ENCODE data around the gene POLR3GL. TPM values are rescaled to one million over a fixed set of nuclear protein-coding genes. Genes with fewer than 3 reads are reported as not detected.

The POLR3GL gene
- polyA plus RNA-seq, 1 donor (not counting 4 experiments of a cell fraction or from before 2014, with no cell fraction given), result 14.0 TPM

DNA sequence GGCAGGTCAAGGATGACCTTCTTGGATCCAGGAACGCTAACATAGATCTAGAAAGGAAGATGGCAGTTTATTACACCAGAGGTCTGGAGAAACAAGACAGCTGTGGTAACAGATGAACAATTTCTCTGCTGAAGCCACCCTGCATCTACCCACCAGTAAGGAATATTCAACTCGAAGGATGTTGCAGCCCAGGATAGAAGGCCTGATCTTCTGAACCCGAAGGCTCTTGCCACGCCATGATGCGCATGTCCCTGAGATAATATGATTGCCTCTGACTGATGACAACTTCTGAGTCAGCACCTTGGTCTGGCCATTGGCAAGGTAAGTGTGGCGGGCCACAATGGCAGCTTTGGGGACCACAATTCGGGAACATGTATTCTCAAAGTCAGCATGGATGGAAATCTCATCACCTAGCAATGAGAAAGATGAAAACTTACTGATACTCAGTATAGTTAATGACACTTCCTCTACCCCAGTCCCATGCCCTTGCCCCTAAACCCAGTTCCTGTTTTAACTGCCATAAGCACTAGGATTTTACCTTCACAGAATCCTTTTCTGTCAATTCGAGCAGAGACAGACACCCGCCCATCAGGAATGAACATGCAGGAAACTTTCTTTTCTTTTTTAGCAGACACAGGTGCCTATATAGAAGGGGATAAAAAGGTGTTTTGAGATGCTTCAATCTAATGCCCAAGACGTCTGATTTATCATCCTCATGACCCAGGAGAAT, 30.1 kb downstream of the POLR3GL start:
- H4K20me1 ChIP-seq (ENCODE audit: control insufficient read depth, extremely low read depth, insufficient read depth, low read length), result no peaks in the 10 kb centered on the region
- no peak overlapping the region for H3K27ac ChIP-seq (ENCODE audit: control insufficient read depth, insufficient read depth, low read length)
- no peaks in the 10 kb centered on the region for H3K9me3 ChIP-seq (ENCODE audit: control insufficient read depth, low read depth, low read length)
- peaks cover 43% of the 10 kb centered on the region for H3K4me1 ChIP-seq (ENCODE audit: control insufficient read depth, extremely low read depth, insufficient read depth, low read length)
- H2AFZ ChIP-seq (ENCODE audit: control insufficient read depth, low read length), result no peak overlapping the region
- FAIRE-seq (no peak), DNase-seq (ENCODE audit: low read depth, low spot score) (no peak)
- dilution Hi-C loops (cut with MboI; ENCODE audit: extremely low pct_ligation_motif_present, low sequenced_read_pairs), result no loop called here
- peak overlapping the region; percentile 57 to 96 (median 93) for H3K4me3 ChIP-seq (ENCODE audit: control insufficient read depth in 2 of 3, extremely low read depth in 1 of 3, insufficient read depth in 2 of 3, low read depth in 1 of 3, low read length in 3 of 3)
- H3K9me1 ChIP-seq (ENCODE audit: control insufficient read depth, extremely low read depth, insufficient read depth, low read length), result no peaks in the 10 kb centered on the region
- peak overlapping the region; percentile 97 for H3K4me2 ChIP-seq (ENCODE audit: control insufficient read depth, extremely low read depth, insufficient read depth, low read depth, low read length)
- no peaks in the 10 kb centered on the region for H3K27me3 ChIP-seq (ENCODE audit: control insufficient read depth, extremely low read depth, insufficient read depth, low read length)
- peaks cover 13 to 18% of the 10 kb centered on the region in 2 experiments for H3K36me3 ChIP-seq (ENCODE audit: control insufficient read depth in 2 of 2, extremely low read depth in 1 of 2, insufficient read depth in 2 of 2, low read length in 2 of 2)
- no peak overlapping the region for H3K9ac ChIP-seq (ENCODE audit: control insufficient read depth, extremely low read depth, insufficient read depth, low read length)
- TF ChIP-seq EZH2 (IDR thresholded peaks at IDR 0.05; ENCODE audit: low read length), result no peak
- TF ChIP-seq, protein P1, sequence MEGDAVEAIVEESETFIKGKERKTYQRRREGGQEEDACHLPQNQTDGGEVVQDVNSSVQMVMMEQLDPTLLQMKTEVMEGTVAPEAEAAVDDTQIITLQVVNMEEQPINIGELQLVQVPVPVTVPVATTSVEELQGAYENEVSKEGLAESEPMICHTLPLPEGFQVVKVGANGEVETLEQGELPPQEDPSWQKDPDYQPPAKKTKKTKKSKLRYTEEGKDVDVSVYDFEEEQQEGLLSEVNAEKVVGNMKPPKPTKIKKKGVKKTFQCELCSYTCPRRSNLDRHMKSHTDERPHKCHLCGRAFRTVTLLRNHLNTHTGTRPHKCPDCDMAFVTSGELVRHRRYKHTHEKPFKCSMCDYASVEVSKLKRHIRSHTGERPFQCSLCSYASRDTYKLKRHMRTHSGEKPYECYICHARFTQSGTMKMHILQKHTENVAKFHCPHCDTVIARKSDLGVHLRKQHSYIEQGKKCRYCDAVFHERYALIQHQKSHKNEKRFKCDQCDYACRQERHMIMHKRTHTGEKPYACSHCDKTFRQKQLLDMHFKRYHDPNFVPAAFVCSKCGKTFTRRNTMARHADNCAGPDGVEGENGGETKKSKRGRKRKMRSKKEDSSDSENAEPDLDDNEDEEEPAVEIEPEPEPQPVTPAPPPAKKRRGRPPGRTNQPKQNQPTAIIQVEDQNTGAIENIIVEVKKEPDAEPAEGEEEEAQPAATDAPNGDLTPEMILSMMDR (optimal IDR thresholded peaks at IDR 0.05 in 1 of 3, IDR thresholded peaks at IDR 0.05 in 1 of 3, conservative IDR thresholded peaks at IDR 0.05 in 1 of 3; ENCODE audit: extremely low read depth in 1 of 3, insufficient read depth in 2 of 3, low read length in 3 of 3), result no peak
- peaks cover 8% of the 10 kb centered on the region for H3K79me2 ChIP-seq (ENCODE audit: control insufficient read depth, insufficient read depth, low read length)

DNA sequence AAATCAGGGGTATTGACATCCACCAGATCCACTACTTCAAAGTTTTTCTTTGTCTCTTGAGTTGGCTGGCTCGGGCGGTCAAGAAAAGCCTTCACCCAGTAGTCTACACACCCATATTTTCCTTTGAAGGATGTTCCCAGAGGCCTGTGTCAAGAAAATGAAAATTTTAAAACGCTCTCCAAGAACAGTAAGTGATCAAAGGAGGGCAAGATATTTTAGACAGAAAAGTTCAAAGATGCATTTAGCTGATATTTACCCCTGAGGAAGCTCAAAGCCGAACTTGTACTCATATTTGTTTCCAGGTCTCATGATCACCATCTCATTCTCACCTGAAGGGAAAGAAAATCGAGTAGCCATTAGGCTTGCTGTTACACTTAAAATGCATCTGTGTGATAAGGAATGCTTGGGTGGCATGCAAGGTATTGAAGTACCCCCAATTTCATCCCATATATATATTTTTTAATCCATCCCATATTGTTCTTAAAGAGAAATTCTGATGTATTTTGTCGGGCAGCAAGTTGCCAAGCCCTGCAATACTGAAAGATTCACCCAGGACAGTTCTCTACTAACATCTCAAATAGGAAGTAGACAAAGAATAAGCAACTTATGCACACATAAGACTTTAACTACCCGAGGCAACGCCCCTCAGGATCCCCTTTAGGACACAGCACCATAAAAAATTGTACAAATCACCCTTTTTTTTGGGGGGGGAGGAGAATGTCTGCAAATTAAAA, 30.8 kb downstream of the POLR3GL start:
- no peak for FAIRE-seq
- H3K36me3 ChIP-seq (ENCODE audit: control insufficient read depth in 2 of 2, extremely low read depth in 1 of 2, insufficient read depth in 2 of 2, low read length in 2 of 2), result peaks cover 13 to 18% of the 10 kb centered on the region in 2 experiments
- peak overlapping the region; percentile 97 for H3K4me2 ChIP-seq (ENCODE audit: control insufficient read depth, extremely low read depth, insufficient read depth, low read depth, low read length)
- TF ChIP-seq, protein P1 (optimal IDR thresholded peaks at IDR 0.05 in 1 of 3, IDR thresholded peaks at IDR 0.05 in 1 of 3, conservative IDR thresholded peaks at IDR 0.05 in 1 of 3; ENCODE audit: extremely low read depth in 1 of 3, insufficient read depth in 2 of 3, low read length in 3 of 3), result no peak
- no peak for TF ChIP-seq EZH2 (IDR thresholded peaks at IDR 0.05; ENCODE audit: low read length)
- H3K4me1 ChIP-seq (ENCODE audit: control insufficient read depth, extremely low read depth, insufficient read depth, low read length), result peaks cover 47% of the 10 kb centered on the region
- peak overlapping the region; percentile 95 for H3K27ac ChIP-seq (ENCODE audit: control insufficient read depth, insufficient read depth, low read length)
- H3K4me3 ChIP-seq (ENCODE audit: control insufficient read depth in 2 of 3, extremely low read depth in 1 of 3, insufficient read depth in 2 of 3, low read depth in 1 of 3, low read length in 3 of 3), result peak overlapping the region; percentile 57 to 96 (median 93)
- no peaks in the 10 kb centered on the region for H3K9me3 ChIP-seq (ENCODE audit: control insufficient read depth, low read depth, low read length)
- no peaks in the 10 kb centered on the region for H4K20me1 ChIP-seq (ENCODE audit: control insufficient read depth, extremely low read depth, insufficient read depth, low read length)
- no peaks in the 10 kb centered on the region for H3K27me3 ChIP-seq (ENCODE audit: control insufficient read depth, extremely low read depth, insufficient read depth, low read length)
- peaks cover 8% of the 10 kb centered on the region for H3K79me2 ChIP-seq (ENCODE audit: control insufficient read depth, insufficient read depth, low read length)
- H2AFZ ChIP-seq (ENCODE audit: control insufficient read depth, low read length), result no peak overlapping the region
- no peaks in the 10 kb centered on the region for H3K9me1 ChIP-seq (ENCODE audit: control insufficient read depth, extremely low read depth, insufficient read depth, low read length)
- dilution Hi-C loops (cut with MboI; ENCODE audit: extremely low pct_ligation_motif_present, low sequenced_read_pairs), result no loop called here
- DNase-seq (ENCODE audit: low read depth, low spot score), result no peak
- peak overlapping the region; percentile 79 for H3K9ac ChIP-seq (ENCODE audit: control insufficient read depth, extremely low read depth, insufficient read depth, low read length)
